Fibroblast of lung (primary cell): ENCODE results near the gene TRAPPC1. TPM values are rescaled to one million over a fixed set of nuclear protein-coding genes. Genes with fewer than 3 reads are reported as not detected.
"Not testable (repeated sequence)": the region's sequence is repeated elsewhere in the genome, so short reads cannot be mapped to it uniquely, and the experiment has no call there.

ENCODE experiments used
- DNase-seq, 2 donors: peaks; one replicate each; pipeline versions ENCODE4 v3.0.0 to v3.0.0-alpha.2; 2010; ENCODE audit warnings: low read depth in 2 of 2
- H2AFZ ChIP-seq: 2 replicates; pipeline ENCODE4 v1.5.1; 2012; ENCODE audit warnings: low read length, control low read depth, inconsistent platforms
- H3K27ac ChIP-seq: 2 replicates; pipeline ENCODE4 v1.5.1; 2011; ENCODE audit warnings: low read length, control low read depth; ENCODE audit not compliant: insufficient read depth
- H3K27me3 ChIP-seq: 2 replicates; pipeline ENCODE4 v1.5.1; 2011; ENCODE audit warnings: mild to moderate bottlenecking, low read length; ENCODE audit not compliant: control insufficient read depth, insufficient read depth
- H3K36me3 ChIP-seq: 2 replicates; pipeline ENCODE4 v1.5.1; 2011; ENCODE audit warnings: low read length; ENCODE audit not compliant: control insufficient read depth, insufficient read depth
- H3K4me1 ChIP-seq: 2 replicates; pipeline ENCODE4 v1.5.1; 2011; ENCODE audit warnings: low read length; ENCODE audit not compliant: control insufficient read depth, insufficient read depth; ENCODE audit errors: extremely low read depth
- H3K4me2 ChIP-seq: 2 replicates; pipeline ENCODE4 v1.5.1; 2011; ENCODE audit warnings: low read length, control low read depth; ENCODE audit not compliant: insufficient read depth; ENCODE audit errors: extremely low read depth
- H3K4me3 ChIP-seq, 4 experiments: fragments of 200-600 bp in 1 of 4; sonication (generic) in 1 of 4; replicated peaks in 1 of 4; 2 replicates each; pipeline ENCODE4 v1.5.1; 2011 to 2016; ENCODE audit warnings: low read length in 4 of 4, low read depth in 3 of 4, mild to moderate bottlenecking in 3 of 4, control low read depth in 2 of 4, inconsistent platforms in 1 of 4, mixed read lengths in 1 of 4; ENCODE audit not compliant: insufficient read depth in 1 of 4; ENCODE audit errors: control extremely low read depth in 1 of 4
- H3K79me2 ChIP-seq: 2 replicates; pipeline ENCODE4 v1.5.1; 2012; ENCODE audit warnings: mild to moderate bottlenecking, low read length, inconsistent platforms; ENCODE audit not compliant: control insufficient read depth, insufficient read depth
- H3K9ac ChIP-seq: 2 replicates; pipeline ENCODE4 v1.5.1; 2011; ENCODE audit warnings: mild to moderate bottlenecking, low read length, control low read depth; ENCODE audit not compliant: insufficient read depth
- H3K9me3 ChIP-seq: 2 replicates; pipeline ENCODE4 v1.5.1; 2012; ENCODE audit warnings: low read depth, low read length; ENCODE audit not compliant: control insufficient read depth, insufficient read depth
- H4K20me1 ChIP-seq: 2 replicates; pipeline ENCODE4 v1.5.1; 2011; ENCODE audit warnings: low read length; ENCODE audit not compliant: control insufficient read depth, insufficient read depth; ENCODE audit errors: extremely low read depth
- EZH2 ChIP-seq: IDR thresholded peaks from 2 replicates; pipeline ENCODE4 v1.5.1; 2012; ENCODE audit warnings: low read length, control low read depth, mild to moderate bottlenecking; ENCODE audit errors: missing control alignments
- polyA plus RNA-seq, 2 donors: library from polyadenylated mRNA; depleted of rRNA in 1 of 2; stranded (reverse) in 1 of 2; unstranded in 1 of 2; fragments of >200 nt; gene quantifications; 2 replicates each; pipeline ENCODE4 v1.2.1, GENCODE V29; 2011 to 2012; ENCODE audit warnings: missing spikeins in 1 of 2
- total RNA-seq: library from RNA; depleted of rRNA; stranded (reverse); fragments of >200 nt; gene quantifications from 2 replicates; pipeline ENCODE4 v1.2.1, GENCODE V29; 2014
- TF ChIP-seq, protein P1 (sequence below), 2 donors: IDR thresholded peaks in 1 of 2; conservative IDR thresholded peaks in 1 of 2; 1 replicate in 1 of 2; 2 replicates in 1 of 2; pipeline ENCODE4 v1.5.1; 2011 to 2012; ENCODE audit warnings: low read length in 2 of 2, control low read depth in 1 of 2, inconsistent platforms in 1 of 2, low read depth in 1 of 2, mild to moderate bottlenecking in 1 of 2

The TRAPPC1 gene
- total and polyA plus RNA-seq, 2 donors (not counting 1 experiment from before 2014, with no cell fraction given) = 61.9 to 342 TPM

DNA sequence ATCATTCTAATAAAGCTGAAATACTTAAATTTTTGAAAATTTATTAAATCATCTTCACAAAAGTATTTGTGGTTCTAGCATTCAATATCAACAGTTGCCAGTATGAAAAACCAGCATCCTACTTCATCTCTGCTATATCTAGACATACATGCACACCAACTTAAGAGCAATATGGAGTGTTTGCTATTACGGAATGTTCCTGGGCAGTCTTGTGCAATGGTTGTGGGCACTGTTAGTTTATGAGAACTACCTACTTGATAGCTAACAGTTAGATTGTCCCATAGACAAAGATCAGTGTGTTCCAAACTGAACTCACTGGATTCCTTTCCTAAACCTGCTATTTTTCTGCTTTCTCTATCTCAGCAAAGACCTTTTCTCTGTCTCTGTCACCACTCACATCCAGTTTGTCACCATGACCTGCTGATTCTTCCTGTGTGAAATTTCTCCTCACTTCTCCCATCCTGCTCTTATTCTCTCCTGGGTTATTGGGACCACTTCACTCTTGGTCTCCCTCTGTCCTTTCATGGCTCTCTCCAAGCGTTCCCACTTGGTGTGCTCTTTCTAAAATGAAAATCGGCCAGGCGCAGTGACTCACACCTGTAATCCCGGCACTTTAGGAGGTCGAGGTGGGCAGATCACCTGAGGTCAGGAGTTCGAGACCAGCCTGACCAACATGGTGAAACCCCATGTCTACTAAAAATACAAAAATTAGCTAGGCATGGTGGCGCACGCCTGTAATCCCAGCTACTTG is 27.9 kb upstream of the TRAPPC1 start:
- peak in 1 of 2 donors; percentile 41 for DNase-seq
- Histone ChIP-seq H3K4me1 (no peaks in the 10 kb centered on the region), H2AFZ (no peak overlapping the region), H3K79me2 (no peaks in the 10 kb centered on the region), H3K27me3 (no peaks in the 10 kb centered on the region), H3K9ac (no peak overlapping the region), H3K4me3 (no peak overlapping the region), H3K4me2 (no peak overlapping the region), H3K36me3 (no peaks in the 10 kb centered on the region), H3K27ac (no peak overlapping the region), H3K9me3 (no peaks in the 10 kb centered on the region), H4K20me1 (no peaks in the 10 kb centered on the region)
- TF ChIP-seq, protein P1, sequence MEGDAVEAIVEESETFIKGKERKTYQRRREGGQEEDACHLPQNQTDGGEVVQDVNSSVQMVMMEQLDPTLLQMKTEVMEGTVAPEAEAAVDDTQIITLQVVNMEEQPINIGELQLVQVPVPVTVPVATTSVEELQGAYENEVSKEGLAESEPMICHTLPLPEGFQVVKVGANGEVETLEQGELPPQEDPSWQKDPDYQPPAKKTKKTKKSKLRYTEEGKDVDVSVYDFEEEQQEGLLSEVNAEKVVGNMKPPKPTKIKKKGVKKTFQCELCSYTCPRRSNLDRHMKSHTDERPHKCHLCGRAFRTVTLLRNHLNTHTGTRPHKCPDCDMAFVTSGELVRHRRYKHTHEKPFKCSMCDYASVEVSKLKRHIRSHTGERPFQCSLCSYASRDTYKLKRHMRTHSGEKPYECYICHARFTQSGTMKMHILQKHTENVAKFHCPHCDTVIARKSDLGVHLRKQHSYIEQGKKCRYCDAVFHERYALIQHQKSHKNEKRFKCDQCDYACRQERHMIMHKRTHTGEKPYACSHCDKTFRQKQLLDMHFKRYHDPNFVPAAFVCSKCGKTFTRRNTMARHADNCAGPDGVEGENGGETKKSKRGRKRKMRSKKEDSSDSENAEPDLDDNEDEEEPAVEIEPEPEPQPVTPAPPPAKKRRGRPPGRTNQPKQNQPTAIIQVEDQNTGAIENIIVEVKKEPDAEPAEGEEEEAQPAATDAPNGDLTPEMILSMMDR (conservative IDR thresholded peaks at IDR 0.05 in 1 of 2, IDR thresholded peaks at IDR 0.05 in 1 of 2; ENCODE audit: low read depth in 1 of 2, low read length in 2 of 2) = no peak
- TF ChIP-seq EZH2 = no peak

DNA sequence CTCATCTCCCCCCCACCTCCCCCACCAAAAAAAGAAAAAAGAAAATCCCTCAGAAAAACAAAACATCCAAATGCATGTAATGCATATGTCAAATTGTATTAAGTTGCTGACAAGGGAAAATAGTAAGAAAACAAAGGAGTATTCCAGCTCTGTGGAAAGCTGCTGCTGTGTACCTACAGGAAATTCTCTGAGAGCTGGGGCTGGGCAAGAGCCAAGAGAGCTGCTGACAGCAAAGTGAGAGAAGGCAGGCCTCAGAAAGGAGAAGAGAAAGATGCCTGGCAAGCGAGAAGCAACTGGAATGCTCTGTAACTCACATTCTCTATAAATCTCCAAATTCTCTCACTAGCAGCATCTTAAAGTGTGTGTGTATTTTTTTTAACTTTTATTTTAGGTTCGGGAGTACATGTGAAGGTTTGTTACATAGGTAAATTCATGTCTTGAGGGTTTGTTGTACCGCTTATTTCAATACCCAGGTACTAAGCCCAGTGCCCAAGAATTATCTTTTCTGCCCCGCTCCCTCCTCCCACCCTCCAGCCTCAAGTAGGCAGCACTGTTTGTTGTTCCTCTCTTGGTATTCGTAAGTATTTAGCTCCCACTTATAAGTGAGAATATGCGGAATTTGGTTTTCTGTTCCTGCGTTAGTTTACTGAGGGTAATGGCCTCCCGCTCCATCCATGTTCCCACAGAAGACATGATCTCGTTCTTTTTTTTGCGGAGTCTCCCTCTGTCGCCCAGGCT is 24.7 kb upstream of the TRAPPC1 start:
- TF ChIP-seq EZH2 = no peak
- TF ChIP-seq, protein P1 (conservative IDR thresholded peaks at IDR 0.05 in 1 of 2, IDR thresholded peaks at IDR 0.05 in 1 of 2; ENCODE audit: low read depth in 1 of 2, low read length in 2 of 2) = no peak
- Histone ChIP-seq H3K4me1 (no peaks in the 10 kb centered on the region), H3K79me2 (no peaks in the 10 kb centered on the region), H3K4me2 (no peak overlapping the region), H3K27me3 (no peaks in the 10 kb centered on the region), H3K9ac (no peak overlapping the region), H4K20me1 (no peaks in the 10 kb centered on the region), H3K4me3 (no peak overlapping the region), H3K36me3 (no peaks in the 10 kb centered on the region), H3K9me3 (no peaks in the 10 kb centered on the region), H3K27ac (no peak overlapping the region), H2AFZ (no peak overlapping the region)
- peak in 1 of 2 donors; percentile 8 for DNase-seq

DNA sequence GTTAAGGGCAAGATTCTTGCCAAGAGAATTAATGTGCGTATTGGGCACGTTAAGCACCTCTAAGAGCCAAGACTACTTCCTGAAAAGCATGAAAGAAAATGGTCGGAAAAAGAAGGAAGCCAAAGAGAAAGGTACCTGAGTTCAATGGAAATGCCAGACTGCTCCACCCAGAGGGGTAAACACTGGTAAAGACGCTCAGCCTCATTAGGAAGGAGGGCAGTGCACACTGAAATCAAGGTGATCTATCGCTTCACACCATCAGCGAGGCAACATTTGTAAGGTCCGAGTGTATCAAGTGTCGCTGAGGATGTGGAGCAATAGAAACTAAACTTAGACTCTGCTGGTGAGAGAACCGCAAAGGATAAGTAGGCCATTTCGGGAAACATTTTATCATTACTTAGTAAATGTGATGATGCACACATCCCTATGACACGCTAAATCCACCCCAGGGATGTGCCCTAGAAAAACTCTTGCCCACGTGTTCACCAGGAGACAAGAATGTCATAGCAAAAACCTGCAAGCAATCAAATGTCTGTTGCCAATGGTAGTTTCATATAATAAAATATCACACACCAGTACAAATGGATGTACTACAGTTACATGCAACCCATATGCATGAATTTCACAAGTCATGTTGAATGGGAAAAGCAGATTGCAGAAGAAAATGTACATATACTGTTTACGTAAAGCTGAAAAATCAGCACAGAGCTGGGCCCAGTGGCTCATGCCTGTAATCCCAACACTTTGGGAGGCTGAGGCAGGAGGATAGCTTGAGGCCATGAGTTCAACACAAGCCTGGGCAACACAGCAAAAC is 23.9 kb upstream of the TRAPPC1 start:
- Histone ChIP-seq H3K27ac (no peak overlapping the region), H3K27me3 (no peaks in the 10 kb centered on the region), H3K4me2 (no peak overlapping the region), H2AFZ (no peak overlapping the region), H3K36me3 (no peaks in the 10 kb centered on the region), H3K9ac (no peak overlapping the region), H3K4me1 (no peaks in the 10 kb centered on the region), H4K20me1 (no peaks in the 10 kb centered on the region), H3K79me2 (no peaks in the 10 kb centered on the region), H3K9me3 (no peaks in the 10 kb centered on the region), H3K4me3 (no peak overlapping the region)
- DNase-seq = no peak
- TF ChIP-seq EZH2 = no peak
- TF ChIP-seq, protein P1 (conservative IDR thresholded peaks at IDR 0.05 in 1 of 2, IDR thresholded peaks at IDR 0.05 in 1 of 2; ENCODE audit: low read depth in 1 of 2, low read length in 2 of 2) = no peak

DNA sequence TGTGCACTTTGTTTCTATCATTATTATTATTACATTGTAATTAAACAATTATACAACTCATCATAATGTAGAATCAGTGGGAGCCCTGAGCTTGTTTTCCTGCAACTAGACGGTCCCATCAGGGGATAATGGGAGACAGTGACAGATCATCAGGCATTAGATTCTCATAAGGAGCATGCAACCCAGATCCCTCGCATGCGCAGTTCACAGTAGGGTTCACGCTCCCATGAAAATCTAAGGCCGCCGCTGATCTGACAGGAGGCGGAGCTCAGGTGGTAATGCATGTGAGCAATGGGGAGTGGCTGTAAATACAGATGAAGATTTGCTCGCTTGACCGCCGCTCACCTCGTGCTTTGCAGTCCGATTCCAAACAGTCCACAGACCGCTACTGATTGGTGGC is 21.5 kb upstream of the TRAPPC1 start:
- H3K36me3 ChIP-seq, H3K27ac ChIP-seq, H3K9me3 ChIP-seq: not testable (repeated sequence)

More for the DNA sequence above, 21.5 kb upstream of the TRAPPC1 start:
- H4K20me1 ChIP-seq, H3K9ac ChIP-seq, DNase-seq, H2AFZ ChIP-seq, H3K4me2 ChIP-seq, H3K4me3 ChIP-seq, H3K4me1 ChIP-seq, H3K27me3 ChIP-seq, H3K79me2 ChIP-seq: not testable (repeated sequence)
